Erythroblast (primary cell): ENCODE data around the gene FBXL5.

Source experiments
- GATA1 ChIP-seq: IDR thresholded peaks from 2 replicates; pipeline ENCODE4 v1.6.1; 2011; ENCODE audit warnings: low read depth, mild to moderate bottlenecking, control low read depth, low read length, moderate library complexity
- POLR2A ChIP-seq: IDR thresholded peaks from 2 replicates; pipeline ENCODE4 v1.6.1; 2011; ENCODE audit warnings: mild to moderate bottlenecking, low read length

- TF ChIP-seq POLR2A = no peak
- TF ChIP-seq GATA1 = no peak
Observed at GRCh38 chr4:15577508-15577907, 77.6 kb downstream of the FBXL5 start.
